ENCODE results near the gene KLF3.

The KLF3 gene

DNA sequence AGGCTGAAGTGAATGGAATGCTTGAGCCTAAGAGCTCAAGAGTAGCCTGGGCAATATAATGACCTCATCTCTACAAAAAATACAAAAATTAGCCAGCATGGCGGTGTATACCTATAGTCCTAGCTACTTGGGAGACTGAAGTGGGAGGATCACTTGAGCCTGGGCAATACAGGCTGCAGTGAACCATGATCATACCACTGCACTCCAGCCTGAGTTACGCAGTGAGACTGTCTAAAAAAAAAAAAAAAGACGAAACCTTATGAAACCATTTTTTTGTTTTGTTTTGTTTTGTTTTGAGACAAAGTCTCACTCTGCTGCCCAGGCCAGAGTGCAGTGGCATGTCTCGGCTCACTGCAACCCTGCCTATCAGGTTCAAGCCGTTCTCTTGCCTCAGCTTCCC, 81.9 kb downstream of the KLF3 start:
- no peak for DNase-seq (ENCODE audit: low read depth)

DNA sequence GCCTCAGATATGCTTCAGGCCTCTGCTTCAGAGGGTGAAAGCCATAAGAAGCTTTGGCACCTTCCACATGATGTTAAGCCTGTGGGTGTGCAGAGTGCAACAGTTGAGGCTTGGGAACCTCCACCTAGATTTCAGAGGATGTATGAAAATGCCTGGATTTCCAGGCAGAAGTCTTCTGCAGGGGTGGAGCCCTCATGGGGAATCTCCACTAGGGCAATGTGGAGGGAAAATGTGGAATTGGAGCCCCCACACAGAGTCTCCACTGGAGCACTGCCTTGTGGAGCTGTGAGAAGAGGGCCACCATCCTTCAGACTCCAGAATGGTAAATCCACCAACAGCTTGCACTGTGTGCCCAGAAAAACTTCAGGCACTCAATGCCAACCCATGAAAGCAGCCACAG, 83.6 kb downstream of the KLF3 start:
- DNase-seq (ENCODE audit: low read depth): no peak

DNA sequence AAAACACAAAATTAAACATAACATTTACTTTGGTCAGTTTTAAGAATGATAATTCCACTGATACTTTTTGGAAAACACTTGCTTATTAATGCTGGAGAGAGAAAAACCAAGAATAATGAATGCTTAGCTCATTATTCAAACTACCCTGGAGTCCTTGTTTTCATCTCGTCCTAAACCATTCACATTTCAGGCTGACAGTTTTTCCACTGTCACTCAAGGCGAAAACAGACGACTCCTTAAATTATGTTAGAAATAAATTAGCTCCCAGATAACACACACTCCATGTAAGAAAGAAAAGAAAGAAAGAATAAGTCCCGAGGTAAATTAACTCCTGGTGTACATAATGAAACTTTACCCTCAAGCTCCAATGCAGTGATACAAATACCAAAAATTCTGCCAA, 85.3 kb downstream of the KLF3 start:
- no peak for DNase-seq (ENCODE audit: low read depth)

Data from stimulated activated CD8-positive, alpha-beta memory T cell treated with anti-CD3 and anti-CD28 coated beads, Interleukin-12 subunit alpha, Interleukin-12 subunit beta, amount 100 ng/mL, for 4 hours (primary cell).